ENCODE results near the gene LIF. TPM values are rescaled to one million over a fixed set of nuclear protein-coding genes. Genes with fewer than 3 reads are reported as not detected.

The LIF gene
- total RNA-seq, 1 experiment from 2014 or later, result 8.0 TPM

DNA sequence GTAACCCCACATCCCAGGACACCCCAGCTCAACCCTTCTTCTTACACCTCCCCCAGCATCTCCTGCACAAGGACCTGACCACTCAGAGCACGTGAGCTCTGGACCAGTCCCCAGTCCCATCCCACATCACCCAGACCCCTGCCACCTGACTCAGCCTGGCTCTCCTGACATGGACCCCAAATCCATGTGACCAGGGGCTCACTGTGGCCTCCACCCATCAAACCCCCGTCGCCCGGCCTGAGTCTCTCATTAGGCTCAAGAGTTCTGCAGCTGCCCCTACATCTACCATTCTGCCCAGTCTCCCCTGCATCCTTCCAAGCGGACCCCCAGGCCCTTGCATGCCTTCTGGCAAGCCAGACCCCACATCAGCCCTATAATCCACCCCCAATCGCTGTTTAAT lies 1.9 kb upstream of the LIF start:
- TF ChIP-seq CTCF (IDR thresholded peaks at IDR 0.05; ENCODE audit: insufficient read depth in 1 of 2, low read depth in 1 of 2, low read length in 1 of 2, severe bottlenecking in 1 of 2, unreplicated experiment in 1 of 2), result no peak
- ChIA-PET POLR2A (no interaction called here), CTCF (no interaction called here)
- Histone ChIP-seq H3K36me3 (ENCODE audit: control insufficient read depth, insufficient read depth, low read length) (no peaks in the 10 kb centered on the region; the same call in 1 of the 2 replicates), H3K4me1 (peaks cover 40% of the 10 kb centered on the region), H3K9me3 (no peaks in the 10 kb centered on the region), H3K4me3 (ENCODE audit: low read depth, low read length) (no peak overlapping the region), H3K27me3 (replicated peaks; ENCODE audit: control insufficient read depth, insufficient read depth, low read length) (no peaks in the 10 kb centered on the region)
- Mint-ChIP-seq H3K36me3 (ENCODE audit: insufficient read depth, unreplicated experiment) (no peaks in the 10 kb centered on the region), H3K4me3 (ENCODE audit: unreplicated experiment) (peak overlapping the region; percentile 14), H3K27me3 (ENCODE audit: insufficient read depth, unreplicated experiment) (no peaks in the 10 kb centered on the region), H3K27ac (ENCODE audit: unreplicated experiment) (peak overlapping the region; percentile 29), H3K4me1 (ENCODE audit: low read depth, unreplicated experiment) (peaks cover 32% of the 10 kb centered on the region), H3K9me3 (ENCODE audit: unreplicated experiment) (no peaks in the 10 kb centered on the region)
- BruUV-seq (replicated peaks), result no TSS peak
- DNase-seq, result no peak
- intact Hi-C loops (cut with micrococcal nuclease; ENCODE audit: unreplicated experiment), result no loop called here

DNA sequence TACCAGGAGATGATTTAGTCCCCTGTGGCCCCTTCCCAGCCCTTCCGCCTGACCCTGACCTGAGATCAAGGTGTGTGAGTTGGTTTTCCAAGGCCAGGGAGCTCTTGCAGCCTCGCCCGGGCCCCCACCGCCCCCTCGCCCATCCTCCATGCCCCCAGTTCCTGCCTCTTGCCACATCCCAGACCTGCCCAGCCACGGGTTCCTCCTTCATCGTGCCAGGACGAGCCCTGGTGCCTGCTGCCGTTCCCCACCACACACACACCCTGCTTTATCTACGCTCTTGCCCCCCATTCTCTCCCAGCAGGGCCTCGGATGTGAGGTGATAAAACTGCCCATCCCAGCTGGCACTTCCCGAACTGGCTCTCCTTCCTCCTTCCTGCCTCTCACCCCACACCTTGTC lies 1.4 kb upstream of the LIF start:
- POLR2A ChIA-PET, result no interaction called here
- CTCF ChIA-PET, result interaction anchor here (0.6 kb wide), 1 partner anchor 39 kb away, joined by 3 read pairs; no protein-coding TSS in a partner anchor
- BruUV-seq (replicated peaks), result no TSS peak
- Mint-ChIP-seq H3K4me1 (ENCODE audit: low read depth, unreplicated experiment) (peaks cover 30% of the 10 kb centered on the region), H3K36me3 (ENCODE audit: insufficient read depth, unreplicated experiment) (peaks cover 3% of the 10 kb centered on the region), H3K9me3 (ENCODE audit: unreplicated experiment) (no peaks in the 10 kb centered on the region), H3K4me3 (ENCODE audit: unreplicated experiment) (peak overlapping the region; percentile 85), H3K27me3 (ENCODE audit: insufficient read depth, unreplicated experiment) (no peaks in the 10 kb centered on the region), H3K27ac (ENCODE audit: unreplicated experiment) (no peak overlapping the region)
- TF ChIP-seq CTCF (IDR thresholded peaks at IDR 0.05; ENCODE audit: insufficient read depth in 1 of 2, low read depth in 1 of 2, low read length in 1 of 2, severe bottlenecking in 1 of 2, unreplicated experiment in 1 of 2), result no peak
- no peaks in the 10 kb centered on the region; the same call in 1 of the 2 replicates for H3K36me3 ChIP-seq (ENCODE audit: control insufficient read depth, insufficient read depth, low read length)
- no peaks in the 10 kb centered on the region for H3K9me3 ChIP-seq
- peaks cover 40% of the 10 kb centered on the region for H3K4me1 ChIP-seq
- no peak for DNase-seq
- no peak overlapping the region for H3K4me3 ChIP-seq (ENCODE audit: low read depth, low read length)
- H3K27me3 ChIP-seq (replicated peaks; ENCODE audit: control insufficient read depth, insufficient read depth, low read length), result no peaks in the 10 kb centered on the region
- intact Hi-C loops (cut with micrococcal nuclease; ENCODE audit: unreplicated experiment), result loop anchor here (2.0 kb wide), 1 partner anchor 41 kb away; no protein-coding TSS in a partner anchor

DNA sequence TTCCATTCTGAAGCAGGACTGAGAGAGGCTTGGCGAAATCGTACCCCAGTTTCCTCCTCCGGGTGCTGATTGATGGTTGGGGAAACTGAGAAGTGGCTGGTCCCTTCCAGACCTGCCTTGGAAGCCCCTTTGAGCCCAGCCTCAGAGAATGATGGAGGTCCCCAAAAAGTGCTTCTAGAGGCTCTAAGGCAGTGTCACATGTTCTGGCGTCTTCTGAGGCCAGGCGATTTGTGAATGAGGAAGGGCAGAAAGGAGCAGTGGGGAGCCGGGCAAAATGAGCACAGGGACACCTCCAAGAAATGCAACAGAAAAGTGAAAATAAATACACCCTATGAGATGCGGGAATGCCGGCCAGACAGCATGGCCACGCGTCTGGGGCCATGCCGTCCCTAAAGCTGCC lies 1.0 kb upstream of the LIF start:
- no peaks in the 10 kb centered on the region; the same call in 1 of the 2 replicates for H3K36me3 ChIP-seq (ENCODE audit: control insufficient read depth, insufficient read depth, low read length)
- H3K4me3 ChIP-seq (ENCODE audit: low read depth, low read length), result no peak overlapping the region
- DNase-seq, result no peak
- intact Hi-C loops (cut with micrococcal nuclease; ENCODE audit: unreplicated experiment), result loop anchor here (2.0 kb wide), 1 partner anchor 41 kb away; no protein-coding TSS in a partner anchor
- H3K9me3 ChIP-seq, result no peaks in the 10 kb centered on the region
- no peak for TF ChIP-seq CTCF (IDR thresholded peaks at IDR 0.05; ENCODE audit: insufficient read depth in 1 of 2, low read depth in 1 of 2, low read length in 1 of 2, severe bottlenecking in 1 of 2, unreplicated experiment in 1 of 2)
- peaks cover 26% of the 10 kb centered on the region for H3K4me1 Mint-ChIP-seq (ENCODE audit: low read depth, unreplicated experiment)
- peaks cover 40% of the 10 kb centered on the region for H3K4me1 ChIP-seq
- ChIA-PET CTCF (interaction anchor here (0.6 kb wide), 1 partner anchor 39 kb away, joined by 3 read pairs; no protein-coding TSS in a partner anchor), POLR2A (no interaction called here)
- H3K36me3 Mint-ChIP-seq (ENCODE audit: insufficient read depth, unreplicated experiment), result peaks cover 7% of the 10 kb centered on the region
- H3K4me3 Mint-ChIP-seq (ENCODE audit: unreplicated experiment), result peak overlapping the region; percentile 85
- H3K9me3 Mint-ChIP-seq (ENCODE audit: unreplicated experiment), result no peaks in the 10 kb centered on the region
- BruUV-seq (replicated peaks), result no TSS peak
- peak overlapping the region; percentile 62 for H3K27ac Mint-ChIP-seq (ENCODE audit: unreplicated experiment)
- no peaks in the 10 kb centered on the region for H3K27me3 ChIP-seq (replicated peaks; ENCODE audit: control insufficient read depth, insufficient read depth, low read length)
- H3K27me3 Mint-ChIP-seq (ENCODE audit: insufficient read depth, unreplicated experiment), result no peaks in the 10 kb centered on the region
